Brain microvascular endothelial cell (primary cell): ENCODE data around the gene PLEKHJ1.

Experiments
- DNase-seq: peaks from one replicate; pipeline ENCODE4 v3.0.0-alpha.2; 2020
- H3K27ac ChIP-seq: fragments of 250-450 bp; sonication (Bioruptor Pico); 2 replicates; pipeline ENCODE4 v1.5.1; 2020; ENCODE audit warnings: mild to moderate bottlenecking, moderate library complexity
- H3K27me3 ChIP-seq: fragments of 250-450 bp; sonication (Bioruptor Pico); replicated peaks from 2 replicates; pipeline ENCODE4 v1.5.1; 2020; ENCODE audit warnings: mild to moderate bottlenecking
- H3K36me3 ChIP-seq: fragments of 250-450 bp; sonication (Bioruptor Pico); replicated peaks from 2 replicates; pipeline ENCODE4 v1.5.1; 2020; ENCODE audit warnings: mild to moderate bottlenecking
- H3K4me3 ChIP-seq: 2 replicates; pipeline ENCODE4 v1.5.1; 2011; ENCODE audit warnings: low read depth, mild to moderate bottlenecking, control low read depth, low read length, moderate library complexity
- CTCF ChIP-seq: IDR thresholded peaks from 2 replicates; pipeline ENCODE4 v1.5.1; 2011; ENCODE audit warnings: low read depth, mild to moderate bottlenecking, moderate library complexity, low read length, control low read depth, inconsistent platforms; ENCODE audit errors: missing control alignments
- in situ Hi-C: cut with HindIII; loops from 2 replicates; pipeline ENCODE4 v1.10.0; 2017; ENCODE audit warnings: low sequenced_read_pairs, low pct_ligation_motif_present

The PLEKHJ1 gene

GRCh38 chr19:2221918-2222317 lies 14.2 kb downstream of the PLEKHJ1 start:
- no peak for DNase-seq
- in situ Hi-C loops, result no loop called here
- H3K4me3 ChIP-seq, result no peak overlapping the region

GRCh38 chr19:2221250-2221831 lies 14.8 kb downstream of the PLEKHJ1 start:
- peak; percentile 60 for DNase-seq
- H3K27ac ChIP-seq, result peak overlapping the region; percentile 50
- no peaks in the 10 kb centered on the region for H3K27me3 ChIP-seq
- peak; percentile 28 for TF ChIP-seq CTCF
- in situ Hi-C loops, result no loop called here
- peaks cover 59% of the 10 kb centered on the region for H3K36me3 ChIP-seq
- no peak overlapping the region for H3K4me3 ChIP-seq

More at GRCh38 chr19:2221918-2222317, 14.2 kb downstream of the PLEKHJ1 start:
- H3K27me3 ChIP-seq, result no peaks in the 10 kb centered on the region
- peak overlapping the region; percentile 50 for H3K27ac ChIP-seq
- peaks cover 58% of the 10 kb centered on the region for H3K36me3 ChIP-seq
- TF ChIP-seq CTCF, result peak; percentile 63

- no peak overlapping the region for H3K27ac ChIP-seq
- H3K4me3 ChIP-seq, result no peak overlapping the region
- no peaks in the 10 kb centered on the region for H3K27me3 ChIP-seq
- no peak for DNase-seq
- in situ Hi-C loops, result no loop called here
- no peak for TF ChIP-seq CTCF
- H3K36me3 ChIP-seq, result peaks cover 62% of the 10 kb centered on the region
Observed at GRCh38 chr19:2219726-2220125, 16.4 kb downstream of the PLEKHJ1 start.

GRCh38 chr19:2217591-2217990 lies 18.5 kb downstream of the PLEKHJ1 start:
- Histone ChIP-seq H3K27me3 (no peaks in the 10 kb centered on the region), H3K27ac (no peak overlapping the region), H3K4me3 (no peak overlapping the region), H3K36me3 (peaks cover 71% of the 10 kb centered on the region)
- no peak for TF ChIP-seq CTCF
- no peak for DNase-seq
- in situ Hi-C loops, result no loop called here

GRCh38 chr19:2216361-2217225 lies 19.5 kb downstream of the PLEKHJ1 start:
- Histone ChIP-seq H3K4me3 (no peak overlapping the region), H3K36me3 (peaks cover 71% of the 10 kb centered on the region), H3K27ac (no peak overlapping the region), H3K27me3 (no peaks in the 10 kb centered on the region)
- no peak for DNase-seq
- no peak for TF ChIP-seq CTCF
- in situ Hi-C loops, result no loop called here
